Endothelial cell of umbilical vein (primary cell): ENCODE data around the gene FXYD7. TPM values are rescaled to one million over a fixed set of nuclear protein-coding genes. Genes with fewer than 3 reads are reported as not detected.

Source experiments
- BruUV-seq: library from RNA; stranded (reverse); fragments of 400-500 nt; replicated peaks from 2 replicates; lab custom pipeline; 2021; lab: Mats Ljungman, UMichigan
- CTCF ChIA-PET: fragments of 300-600, 350-600 bp; sonication (Branson Sonifier 250); formaldehyde crosslinking; loops from one replicate; lab custom pipeline; 2021; ENCODE audit warnings: antibody characterized with exemption, inconsistent platforms; lab: Charles Lee
- POLR2A ChIA-PET: fragments of 300-600, 350-600 bp; sonication (Branson Sonifier 250); formaldehyde crosslinking; loops from one replicate; lab custom pipeline; 2021; ENCODE audit warnings: antibody characterized with exemption, inconsistent platforms; lab: Charles Lee
- DNase-seq: peaks from one replicate; pipeline ENCODE4 v3.0.0-alpha.2; 2011; ENCODE audit warnings: low read depth, low spot score
- FAIRE-seq: peaks from 2 replicates; lab custom pipeline; 2011; peaks lifted over from hg19 to GRCh38; lab: Jason Lieb, UNC
- H2AFZ ChIP-seq: 2 replicates; pipeline ENCODE4 v1.6.0; 2012; ENCODE audit warnings: low read depth, low read length, control low read depth, inconsistent platforms
- H3K27ac ChIP-seq: 2 replicates; pipeline ENCODE4 v1.5.1; 2011; ENCODE audit warnings: low read depth, mild to moderate bottlenecking, control low read depth, low read length, moderate library complexity; ENCODE audit not compliant: insufficient read depth
- H3K27me3 ChIP-seq, 2 experiments: 2 replicates each; pipeline versions ENCODE4 v1.6.0 to v1.6.1; 2011; ENCODE audit warnings: low read length in 2 of 2, mixed read lengths in 1 of 2; ENCODE audit not compliant: control insufficient read depth in 2 of 2, insufficient read depth in 2 of 2
- H3K36me3 ChIP-seq, 2 experiments: 2 replicates in 1 of 2; 3 replicates in 1 of 2; pipeline ENCODE4 v1.5.1; 2011; ENCODE audit warnings: low read length in 2 of 2, mild to moderate bottlenecking in 1 of 2, moderate library complexity in 1 of 2; ENCODE audit not compliant: control insufficient read depth in 2 of 2, insufficient read depth in 2 of 2; ENCODE audit errors: extremely low read depth in 1 of 2
- H3K4me1 ChIP-seq: 3 replicates; pipeline ENCODE4 v1.5.1; 2011; ENCODE audit warnings: mild to moderate bottlenecking, low read length; ENCODE audit not compliant: control insufficient read depth, insufficient read depth; ENCODE audit errors: extremely low read depth
- H3K4me2 ChIP-seq: 2 replicates; pipeline ENCODE4 v1.6.1; 2011; ENCODE audit warnings: low read length, control low read depth, mixed read lengths; ENCODE audit not compliant: insufficient read depth
- H3K4me3 ChIP-seq, 3 experiments: fragments of 200-600 bp in 1 of 3; sonication (generic), shearing (Covaris generic) in 1 of 3; replicated peaks in 1 of 3; 2 replicates each; pipeline ENCODE4 v1.5.1; 2011 to 2016; ENCODE audit warnings: control low read depth in 3 of 3, low read length in 3 of 3, mild to moderate bottlenecking in 2 of 3, inconsistent platforms in 1 of 3, low read depth in 1 of 3, moderate library complexity in 1 of 3; ENCODE audit not compliant: insufficient read depth in 1 of 3
- H3K79me2 ChIP-seq: 2 replicates; pipeline ENCODE4 v1.6.0; 2012; ENCODE audit warnings: low read length, inconsistent platforms; ENCODE audit not compliant: control insufficient read depth, insufficient read depth
- H3K9ac ChIP-seq: replicated peaks from 2 replicates; pipeline ENCODE3; 2011; ENCODE audit warnings: low read length, control low read depth; ENCODE audit not compliant: insufficient read depth; ENCODE audit errors: extremely low read depth
- H3K9me1 ChIP-seq: replicated peaks from 3 replicates; pipeline ENCODE4 v1.6.0; 2011; ENCODE audit warnings: mild to moderate bottlenecking, low read length; ENCODE audit not compliant: control insufficient read depth, insufficient read depth; ENCODE audit errors: extremely low read depth
- H3K9me3 ChIP-seq: replicated peaks from 2 replicates; pipeline ENCODE4 v1.5.1; 2012; ENCODE audit warnings: low read length, inconsistent platforms; ENCODE audit not compliant: control insufficient read depth, insufficient read depth
- H4K20me1 ChIP-seq: replicated peaks from 2 replicates; pipeline ENCODE3; 2011; ENCODE audit warnings: mild to moderate bottlenecking, low read length; ENCODE audit not compliant: control insufficient read depth, insufficient read depth; ENCODE audit errors: extremely low read depth
- EZH2 ChIP-seq: IDR thresholded peaks from 2 replicates; pipeline ENCODE4 v1.6.1; 2012; ENCODE audit warnings: borderline replicate concordance, low read depth, mild to moderate bottlenecking, moderate library complexity, low read length, inconsistent platforms; ENCODE audit not compliant: severe bottlenecking
- FOS ChIP-seq: IDR thresholded peaks from 2 replicates; pipeline ENCODE4 v1.6.1; 2011; ENCODE audit warnings: mild to moderate bottlenecking, low read length, moderate library complexity, borderline replicate concordance; ENCODE audit not compliant: insufficient read depth
- GATA2 ChIP-seq: IDR thresholded peaks from 2 replicates; pipeline ENCODE4 v1.7.0; 2011; ENCODE audit warnings: low read depth, mild to moderate bottlenecking, moderate library complexity, mixed read lengths, low read length; ENCODE audit not compliant: insufficient read length, insufficient read depth
- MAX ChIP-seq: IDR thresholded peaks from 2 replicates; pipeline ENCODE4 v1.6.1; 2011; ENCODE audit not compliant: insufficient read depth, insufficient read length
- MYC ChIP-seq: IDR thresholded peaks from one replicate; pipeline ENCODE4 v1.6.1; 2011; ENCODE audit warnings: mild to moderate bottlenecking, low read depth, low read length
- dilution Hi-C: fragments of 300-500 bp; cut with MboI; formaldehyde crosslinking; loops from one replicate; pipeline ENCODE4 v1.15.0; 2019; ENCODE audit warnings: low sequenced_read_pairs; ENCODE audit not compliant: extremely low pct_ligation_motif_present
- intact Hi-C: fragments of 100-400 bp; cut with micrococcal nuclease; formaldehyde crosslinking; loops from one replicate; pipeline ENCODE4 v1.10.0; 2022
- polyA plus RNA-seq, 4 experiments: library from polyadenylated mRNA; depleted of rRNA in 3 of 4; stranded (reverse) in 3 of 4; unstranded in 1 of 4; fragments of >200 nt; gene quantifications; 2 replicates each; pipeline versions ENCODE4 v1.2.1 to v1.2.3, GENCODE V29; 2011 to 2012; ENCODE audit warnings: missing spikeins in 1 of 4
- total RNA-seq: library from RNA; stranded (reverse); gene quantifications from 2 replicates; pipeline ENCODE4 v1.2.3, GENCODE V29; 2021

The FXYD7 gene
- total and polyA plus RNA-seq, 2 donors (not counting 3 experiments of a cell fraction or from before 2014, with no cell fraction given), result not detected

DNA sequence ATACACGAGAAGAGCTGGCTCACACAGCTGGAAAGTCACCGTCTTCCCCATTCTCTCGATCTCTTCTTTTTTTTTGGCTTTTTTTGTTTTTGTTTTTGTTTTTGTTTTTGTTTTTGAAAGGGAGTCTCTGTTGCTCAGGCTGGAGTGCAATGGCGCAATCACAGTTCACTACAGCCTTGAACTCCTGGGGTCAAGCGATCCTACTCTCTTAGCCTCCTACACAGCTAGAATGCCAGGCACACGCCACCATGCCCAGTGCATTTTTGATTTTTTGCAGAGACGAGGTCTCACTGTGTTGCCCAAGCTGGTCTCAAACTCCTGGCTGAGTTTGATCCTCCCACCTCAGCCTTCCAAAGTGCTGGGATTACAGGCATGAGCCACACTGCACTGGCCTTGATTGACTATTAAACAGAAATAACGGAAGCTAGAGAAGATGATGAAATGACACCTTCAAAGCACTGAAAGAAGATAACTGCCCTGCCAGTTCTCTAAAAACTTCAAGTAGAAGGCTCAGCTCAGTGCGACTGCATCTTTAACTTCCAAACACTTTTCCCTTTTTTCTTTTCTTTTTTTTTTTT lies 23.4 kb upstream of the FXYD7 start:
- Histone ChIP-seq H4K20me1 (no peaks in the 10 kb centered on the region), H3K9me3 (no peaks in the 10 kb centered on the region), H3K27me3 (no peaks in the 10 kb centered on the region), H3K79me2 (no peaks in the 10 kb centered on the region), H2AFZ (no peak overlapping the region), H3K9me1 (no peaks in the 10 kb centered on the region), H3K36me3 (no peaks in the 10 kb centered on the region), H3K4me2 (no peak overlapping the region), H3K9ac (no peak overlapping the region), H3K27ac (no peak overlapping the region), H3K4me1 (peaks cover 3% of the 10 kb centered on the region), H3K4me3 (no peak overlapping the region)
- intact Hi-C loops, result no loop called here
- BruUV-seq, result no TSS peak
- CTCF ChIA-PET, result interaction anchor here (2.3 kb wide), 1 partner anchor 16 kb away, joined by 12 read pairs; the partner anchor contains the start of gene LGI4
- POLR2A ChIA-PET, result no interaction called here
- dilution Hi-C loops, result no loop called here
- FAIRE-seq (no peak), DNase-seq (no peak)
- TF ChIP-seq MYC (no peak), MAX (no peak)

DNA sequence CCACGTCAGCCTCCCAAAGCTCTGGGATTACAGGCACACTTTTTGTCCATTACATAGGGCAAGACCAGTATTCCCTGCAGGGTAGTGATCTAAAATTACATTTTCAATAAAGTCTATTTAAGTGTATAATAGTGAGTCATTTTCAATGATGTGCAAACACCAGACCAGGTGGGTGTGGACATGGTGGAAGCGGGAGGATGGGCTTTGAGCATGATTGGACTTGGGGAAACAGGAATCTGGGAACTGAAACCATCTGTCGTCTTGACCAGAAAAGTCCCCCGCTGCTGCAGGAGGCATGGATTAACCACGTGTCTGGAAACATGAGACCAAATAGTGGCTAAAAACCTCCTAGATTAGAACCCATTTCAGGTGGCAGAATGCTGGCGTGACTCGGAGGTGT lies 22.6 kb upstream of the FXYD7 start:
- Histone ChIP-seq H4K20me1 (no peaks in the 10 kb centered on the region), H3K9ac (no peak overlapping the region), H2AFZ (no peak overlapping the region), H3K9me3 (no peaks in the 10 kb centered on the region), H3K4me2 (no peak overlapping the region), H3K36me3 (no peaks in the 10 kb centered on the region), H3K27me3 (no peaks in the 10 kb centered on the region), H3K4me1 (peaks cover 3% of the 10 kb centered on the region), H3K9me1 (no peaks in the 10 kb centered on the region), H3K27ac (no peak overlapping the region), H3K4me3 (no peak overlapping the region), H3K79me2 (no peaks in the 10 kb centered on the region)
- FAIRE-seq (no peak), DNase-seq (no peak)
- no peak for TF ChIP-seq MYC
- TF ChIP-seq GATA2, result no peak
- no peak for TF ChIP-seq FOS
- no peak for TF ChIP-seq EZH2
- dilution Hi-C loops (no loop called here), intact Hi-C loops (no loop called here)
- ChIA-PET POLR2A (no interaction called here), CTCF (interaction anchor here (2.3 kb wide), 1 partner anchor 15 kb away, joined by 12 read pairs; the partner anchor contains the start of gene LGI4)
- no TSS peak for BruUV-seq
